Osteoblast (primary cell): ENCODE measurements around the gene VAV2. TPM values are rescaled to one million over a fixed set of nuclear protein-coding genes. Genes with fewer than 3 reads are reported as not detected.
"Not testable (repeated sequence)": the region's sequence is repeated elsewhere in the genome, so short reads cannot be mapped to it uniquely, and the experiment has no call there.

Source experiments
- DNase-seq: peaks from one replicate; pipeline ENCODE4 v3.0.0; 2011; ENCODE audit warnings: low spot score, mixed read lengths; ENCODE audit not compliant: insufficient read length; ENCODE audit errors: missing footprints
- H2AFZ ChIP-seq: 2 replicates; pipeline ENCODE4 v1.6.0; 2011; ENCODE audit warnings: mild to moderate bottlenecking, low read length
- H3K27ac ChIP-seq: 2 replicates; pipeline ENCODE4 v1.5.1; 2011; ENCODE audit warnings: mild to moderate bottlenecking, low read depth, low read length, moderate library complexity
- H3K27me3 ChIP-seq: 2 replicates; pipeline ENCODE4 v1.6.0; 2012; ENCODE audit warnings: mild to moderate bottlenecking, control low read depth, inconsistent platforms, low read length, moderate library complexity; ENCODE audit not compliant: insufficient read depth
- H3K36me3 ChIP-seq: 2 replicates; pipeline ENCODE4 v1.5.1; 2011; ENCODE audit warnings: mild to moderate bottlenecking, low read length, control low read depth, moderate library complexity; ENCODE audit not compliant: insufficient read depth
- H3K4me1 ChIP-seq: 2 replicates; pipeline ENCODE4 v1.5.1; 2011; ENCODE audit warnings: mild to moderate bottlenecking, low read length, control low read depth, moderate library complexity; ENCODE audit not compliant: insufficient read depth
- H3K4me2 ChIP-seq: 2 replicates; pipeline ENCODE4 v1.6.0; 2011; ENCODE audit warnings: mild to moderate bottlenecking, low read length; ENCODE audit not compliant: insufficient read depth
- H3K4me3 ChIP-seq: fragments of 200-600 bp; sonication (generic); 3 replicates; pipeline ENCODE4 v1.5.1; 2012; ENCODE audit warnings: mild to moderate bottlenecking, low read length, inconsistent platforms; ENCODE audit not compliant: insufficient read depth
- H3K79me2 ChIP-seq: 2 replicates; pipeline ENCODE4 v1.6.0; 2012; ENCODE audit warnings: mild to moderate bottlenecking, low read length, control low read depth, inconsistent platforms; ENCODE audit not compliant: insufficient read depth
- H3K9me3 ChIP-seq: 2 replicates; pipeline ENCODE4 v1.5.1; 2011; ENCODE audit warnings: low read depth, low read length, control low read depth
- H4K20me1 ChIP-seq: 2 replicates; pipeline ENCODE4 v1.6.0; 2012; ENCODE audit warnings: mild to moderate bottlenecking, low read length, control low read depth; ENCODE audit not compliant: insufficient read depth
- CTCF ChIP-seq: IDR thresholded peaks from 2 replicates; pipeline ENCODE4 v1.5.1; 2011; ENCODE audit warnings: mild to moderate bottlenecking, low read depth, low read length, moderate library complexity; ENCODE audit errors: extremely low read depth
- total RNA-seq: library from RNA; depleted of rRNA; stranded (reverse); fragments of >200 nt; gene quantifications from 2 replicates; pipeline ENCODE4 v1.2.3, GENCODE V29; 2012

VAV2 gene
- total RNA-seq, 1 donor, result 8.0 TPM

GRCh38 chr9:133989625-133990365 lies 2.3 kb downstream of the VAV2 start:
- Histone ChIP-seq H3K4me1 (peaks cover 22% of the 10 kb centered on the region), H3K4me2 (peak overlapping the region; percentile 80), H4K20me1 (peaks cover 55% of the 10 kb centered on the region), H3K27me3 (no peaks in the 10 kb centered on the region), H2AFZ (no peak overlapping the region), H3K4me3 (peak overlapping the region; percentile 85), H3K36me3 (no peaks in the 10 kb centered on the region), H3K79me2 (peaks cover 62% of the 10 kb centered on the region), H3K9me3 (no peaks in the 10 kb centered on the region), H3K27ac (no peak overlapping the region)
- TF ChIP-seq CTCF, result no peak
- DNase-seq, result peak; percentile 52

- not testable (repeated sequence) for H3K4me3 ChIP-seq, H3K4me2 ChIP-seq, H3K9me3 ChIP-seq, H3K27ac ChIP-seq, DNase-seq, H3K36me3 ChIP-seq, H3K27me3 ChIP-seq, H2AFZ ChIP-seq
- H4K20me1 ChIP-seq, result peaks cover 46% of the 10 kb centered on the region
- H3K4me1 ChIP-seq, result peaks cover 17% of the 10 kb centered on the region
- peaks cover 70% of the 10 kb centered on the region for H3K79me2 ChIP-seq
These were observed 3.4 kb downstream of the VAV2 start for GRCh38 chr9:133988771-133989170.

- Histone ChIP-seq H3K9me3 (no peaks in the 10 kb centered on the region), H3K36me3 (no peaks in the 10 kb centered on the region), H3K27ac (no peak overlapping the region), H4K20me1 (peaks cover 46% of the 10 kb centered on the region), H3K4me2 (no peak overlapping the region), H3K4me1 (peaks cover 10% of the 10 kb centered on the region), H3K79me2 (peaks cover 75% of the 10 kb centered on the region), H2AFZ (no peak overlapping the region), H3K27me3 (no peaks in the 10 kb centered on the region), H3K4me3 (no peak overlapping the region)
- DNase-seq, result peak; percentile 52
- no peak for TF ChIP-seq CTCF
These were observed 4.0 kb downstream of the VAV2 start for GRCh38 chr9:133987946-133988665.

- DNase-seq, result peak; percentile 11
- Histone ChIP-seq H3K79me2 (peaks cover 81% of the 10 kb centered on the region), H2AFZ (no peak overlapping the region), H3K27ac (no peak overlapping the region), H3K4me3 (no peak overlapping the region), H4K20me1 (peaks cover 46% of the 10 kb centered on the region), H3K9me3 (no peaks in the 10 kb centered on the region), H3K4me1 (peaks cover 7% of the 10 kb centered on the region), H3K4me2 (no peak overlapping the region), H3K36me3 (no peaks in the 10 kb centered on the region), H3K27me3 (no peaks in the 10 kb centered on the region)
- no peak for TF ChIP-seq CTCF
These were observed 4.7 kb downstream of the VAV2 start for GRCh38 chr9:133987446-133987788.
